Stimulated activated CD8-positive, alpha-beta memory T cell treated with anti-CD3 and anti-CD28 coated beads, Interleukin-15, amount 100 ng/mL, for 4 hours (primary cell): Measurements from ENCODE around the gene NMUR1.
"Not testable (repeated sequence)": the region's sequence is repeated elsewhere in the genome, so short reads cannot be mapped to it uniquely, and the experiment has no call there.

Experiments
- DNase-seq, 2 donors: peaks; one replicate each; pipeline ENCODE4 v3.0.0-alpha.2; 2020; ENCODE audit warnings: low read depth in 2 of 2

Gene NMUR1

GRCh38 chr2:231530099-231531011 lies at the start of gene NMUR1:
TSS of gene NMUR1 (minus strand) at chr2:231530445. CDS start at chr2:231530361, 84 bp downstream.
- DNase-seq: peak; percentile 36 to 42

- no peak for DNase-seq
Observed at GRCh38 chr2:231579560-231579959, 49.3 kb upstream of the NMUR1 start.

GRCh38 chr2:231578655-231579054 lies 48.4 kb upstream of the NMUR1 start:
- not testable (repeated sequence) for DNase-seq

GRCh38 chr2:231576465-231576864 lies 46.2 kb upstream of the NMUR1 start:
- no peak for DNase-seq

GRCh38 chr2:231575612-231576256 lies 45.5 kb upstream of the NMUR1 start:
- no peak for DNase-seq

- no peak for DNase-seq
Observed at GRCh38 chr2:231573698-231574421, 43.6 kb upstream of the NMUR1 start.

- DNase-seq: no peak
Observed at GRCh38 chr2:231573096-231573495, 42.9 kb upstream of the NMUR1 start.

- DNase-seq: no peak
Observed at GRCh38 chr2:231571661-231572191, 41.5 kb upstream of the NMUR1 start.

GRCh38 chr2:231570915-231571314 lies 40.7 kb upstream of the NMUR1 start:
- DNase-seq: not testable (repeated sequence)

- no peak for DNase-seq
Observed at GRCh38 chr2:231568785-231569435, 38.7 kb upstream of the NMUR1 start.

- DNase-seq: no peak
Observed at GRCh38 chr2:231568098-231568784, 38.0 kb upstream of the NMUR1 start.

GRCh38 chr2:231567159-231567558 lies 36.9 kb upstream of the NMUR1 start:
- DNase-seq: no peak

- no peak for DNase-seq
Observed at GRCh38 chr2:231565887-231566594, 35.8 kb upstream of the NMUR1 start.

- no peak for DNase-seq
Observed at GRCh38 chr2:231563378-231563961, 33.2 kb upstream of the NMUR1 start.

- DNase-seq: peak in 1 of 2 donors; percentile 17
Observed at GRCh38 chr2:231557571-231558217, 27.4 kb upstream of the NMUR1 start.

GRCh38 chr2:231556981-231557380 lies 26.7 kb upstream of the NMUR1 start:
- DNase-seq: no peak

GRCh38 chr2:231556496-231556895 lies 26.3 kb upstream of the NMUR1 start:
- DNase-seq: not testable (repeated sequence)

- no peak for DNase-seq
Observed at GRCh38 chr2:231554748-231555545, 24.7 kb upstream of the NMUR1 start.
